Liver (tissue), 3 donors: Measurements from ENCODE around the gene GUCY1A2.

Experiments used
- EGR1 ChIP-seq, 2 donors: IDR thresholded peaks; 2 replicates each; pipeline ENCODE4 v1.6.1; 2016 to 2018; ENCODE audit warnings: antibody characterized with exemption in 2 of 2, low read depth in 2 of 2
- GABPA ChIP-seq, 2 donors: IDR thresholded peaks in 1 of 2; conservative IDR thresholded peaks in 1 of 2; 2 replicates each; pipeline ENCODE4 v1.6.1; 2016; ENCODE audit warnings: antibody characterized with exemption in 2 of 2, mild to moderate bottlenecking in 1 of 2, moderate library complexity in 1 of 2
- JUND ChIP-seq, 2 donors: IDR thresholded peaks; 2 replicates each; pipeline ENCODE4 v1.6.1; 2016; ENCODE audit warnings: antibody characterized with exemption in 2 of 2
- NR2F2 ChIP-seq: IDR thresholded peaks from 2 replicates; pipeline ENCODE4 v1.6.1; 2016; ENCODE audit warnings: antibody characterized with exemption
- RAD21 ChIP-seq, 2 donors: IDR thresholded peaks; 2 replicates each; pipeline ENCODE4 v1.6.1; 2016; ENCODE audit warnings: antibody characterized with exemption in 2 of 2, mild to moderate bottlenecking in 2 of 2
- RXRA ChIP-seq, 2 donors: IDR thresholded peaks; 2 replicates each; pipeline ENCODE4 v1.6.1; 2017 to 2018; ENCODE audit warnings: antibody characterized with exemption in 2 of 2, mild to moderate bottlenecking in 1 of 2
- TF ChIP-seq, protein P1 (sequence below): fragments of 150-350 bp; IDR thresholded peaks from 2 replicates; pipeline ENCODE4 v1.5.1; 2017; ENCODE audit warnings: improper control_type of control experiment, low read depth, low read length; ENCODE audit not compliant: missing input control
- TF ChIP-seq, protein P2 (sequence below): IDR thresholded peaks from 2 replicates; pipeline ENCODE4 v1.6.1; 2016; ENCODE audit warnings: antibody characterized with exemption
- TF ChIP-seq, protein P3 (sequence below): IDR thresholded peaks from 2 replicates; pipeline ENCODE4 v1.6.1; 2016; ENCODE audit warnings: antibody characterized with exemption
- TF ChIP-seq, protein P4 (sequence below): IDR thresholded peaks from 2 replicates; pipeline ENCODE4 v1.6.1; 2016; ENCODE audit warnings: antibody characterized with exemption, mild to moderate bottlenecking
- donor health status: healthy.
- donor health status: healthy.

DNA sequence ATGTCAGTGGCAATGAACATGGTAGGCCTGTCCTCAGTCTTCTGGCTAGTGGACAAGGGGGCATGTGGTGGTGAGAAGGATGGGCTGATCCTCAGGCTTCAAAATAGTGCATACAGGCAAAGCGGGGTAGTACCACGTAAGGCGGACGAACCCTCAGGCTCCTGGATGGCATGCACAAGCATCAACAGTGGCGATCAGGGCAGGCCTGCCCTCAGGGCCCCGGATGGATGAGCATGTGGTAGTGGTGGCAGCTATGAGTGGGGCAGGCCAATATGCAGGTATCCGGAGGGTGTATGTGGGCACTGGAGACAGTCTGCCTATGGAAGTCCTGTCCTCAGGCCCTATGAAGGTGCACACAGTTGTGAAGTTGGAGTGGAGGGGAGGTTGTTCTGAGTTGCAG, 163.8 kb downstream of the GUCY1A2 start:
- TF ChIP-seq GABPA (IDR thresholded peaks at IDR 0.05 in 1 of 2, conservative IDR thresholded peaks at IDR 0.05 in 1 of 2) (no peak), RAD21 (IDR thresholded peaks at IDR 0.05) (no peak), EGR1 (IDR thresholded peaks at IDR 0.05; ENCODE audit: low read depth in 2 of 2) (no peak), NR2F2 (no peak), RXRA (IDR thresholded peaks at IDR 0.05) (no peak), JUND (IDR thresholded peaks at IDR 0.05) (no peak)
- TF ChIP-seq, protein P1, sequence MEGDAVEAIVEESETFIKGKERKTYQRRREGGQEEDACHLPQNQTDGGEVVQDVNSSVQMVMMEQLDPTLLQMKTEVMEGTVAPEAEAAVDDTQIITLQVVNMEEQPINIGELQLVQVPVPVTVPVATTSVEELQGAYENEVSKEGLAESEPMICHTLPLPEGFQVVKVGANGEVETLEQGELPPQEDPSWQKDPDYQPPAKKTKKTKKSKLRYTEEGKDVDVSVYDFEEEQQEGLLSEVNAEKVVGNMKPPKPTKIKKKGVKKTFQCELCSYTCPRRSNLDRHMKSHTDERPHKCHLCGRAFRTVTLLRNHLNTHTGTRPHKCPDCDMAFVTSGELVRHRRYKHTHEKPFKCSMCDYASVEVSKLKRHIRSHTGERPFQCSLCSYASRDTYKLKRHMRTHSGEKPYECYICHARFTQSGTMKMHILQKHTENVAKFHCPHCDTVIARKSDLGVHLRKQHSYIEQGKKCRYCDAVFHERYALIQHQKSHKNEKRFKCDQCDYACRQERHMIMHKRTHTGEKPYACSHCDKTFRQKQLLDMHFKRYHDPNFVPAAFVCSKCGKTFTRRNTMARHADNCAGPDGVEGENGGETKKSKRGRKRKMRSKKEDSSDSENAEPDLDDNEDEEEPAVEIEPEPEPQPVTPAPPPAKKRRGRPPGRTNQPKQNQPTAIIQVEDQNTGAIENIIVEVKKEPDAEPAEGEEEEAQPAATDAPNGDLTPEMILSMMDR, result no peak
- TF ChIP-seq, protein P2, sequence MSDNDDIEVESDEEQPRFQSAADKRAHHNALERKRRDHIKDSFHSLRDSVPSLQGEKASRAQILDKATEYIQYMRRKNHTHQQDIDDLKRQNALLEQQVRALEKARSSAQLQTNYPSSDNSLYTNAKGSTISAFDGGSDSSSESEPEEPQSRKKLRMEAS, result no peak
- TF ChIP-seq, protein P3, sequence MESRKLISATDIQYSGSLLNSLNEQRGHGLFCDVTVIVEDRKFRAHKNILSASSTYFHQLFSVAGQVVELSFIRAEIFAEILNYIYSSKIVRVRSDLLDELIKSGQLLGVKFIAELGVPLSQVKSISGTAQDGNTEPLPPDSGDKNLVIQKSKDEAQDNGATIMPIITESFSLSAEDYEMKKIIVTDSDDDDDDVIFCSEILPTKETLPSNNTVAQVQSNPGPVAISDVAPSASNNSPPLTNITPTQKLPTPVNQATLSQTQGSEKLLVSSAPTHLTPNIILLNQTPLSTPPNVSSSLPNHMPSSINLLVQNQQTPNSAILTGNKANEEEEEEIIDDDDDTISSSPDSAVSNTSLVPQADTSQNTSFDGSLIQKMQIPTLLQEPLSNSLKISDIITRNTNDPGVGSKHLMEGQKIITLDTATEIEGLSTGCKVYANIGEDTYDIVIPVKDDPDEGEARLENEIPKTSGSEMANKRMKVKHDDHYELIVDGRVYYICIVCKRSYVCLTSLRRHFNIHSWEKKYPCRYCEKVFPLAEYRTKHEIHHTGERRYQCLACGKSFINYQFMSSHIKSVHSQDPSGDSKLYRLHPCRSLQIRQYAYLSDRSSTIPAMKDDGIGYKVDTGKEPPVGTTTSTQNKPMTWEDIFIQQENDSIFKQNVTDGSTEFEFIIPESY, result no peak
- TF ChIP-seq, protein P4, sequence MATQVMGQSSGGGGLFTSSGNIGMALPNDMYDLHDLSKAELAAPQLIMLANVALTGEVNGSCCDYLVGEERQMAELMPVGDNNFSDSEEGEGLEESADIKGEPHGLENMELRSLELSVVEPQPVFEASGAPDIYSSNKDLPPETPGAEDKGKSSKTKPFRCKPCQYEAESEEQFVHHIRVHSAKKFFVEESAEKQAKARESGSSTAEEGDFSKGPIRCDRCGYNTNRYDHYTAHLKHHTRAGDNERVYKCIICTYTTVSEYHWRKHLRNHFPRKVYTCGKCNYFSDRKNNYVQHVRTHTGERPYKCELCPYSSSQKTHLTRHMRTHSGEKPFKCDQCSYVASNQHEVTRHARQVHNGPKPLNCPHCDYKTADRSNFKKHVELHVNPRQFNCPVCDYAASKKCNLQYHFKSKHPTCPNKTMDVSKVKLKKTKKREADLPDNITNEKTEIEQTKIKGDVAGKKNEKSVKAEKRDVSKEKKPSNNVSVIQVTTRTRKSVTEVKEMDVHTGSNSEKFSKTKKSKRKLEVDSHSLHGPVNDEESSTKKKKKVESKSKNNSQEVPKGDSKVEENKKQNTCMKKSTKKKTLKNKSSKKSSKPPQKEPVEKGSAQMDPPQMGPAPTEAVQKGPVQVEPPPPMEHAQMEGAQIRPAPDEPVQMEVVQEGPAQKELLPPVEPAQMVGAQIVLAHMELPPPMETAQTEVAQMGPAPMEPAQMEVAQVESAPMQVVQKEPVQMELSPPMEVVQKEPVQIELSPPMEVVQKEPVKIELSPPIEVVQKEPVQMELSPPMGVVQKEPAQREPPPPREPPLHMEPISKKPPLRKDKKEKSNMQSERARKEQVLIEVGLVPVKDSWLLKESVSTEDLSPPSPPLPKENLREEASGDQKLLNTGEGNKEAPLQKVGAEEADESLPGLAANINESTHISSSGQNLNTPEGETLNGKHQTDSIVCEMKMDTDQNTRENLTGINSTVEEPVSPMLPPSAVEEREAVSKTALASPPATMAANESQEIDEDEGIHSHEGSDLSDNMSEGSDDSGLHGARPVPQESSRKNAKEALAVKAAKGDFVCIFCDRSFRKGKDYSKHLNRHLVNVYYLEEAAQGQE, result no peak
